ENCODE data around the gene RASSF1.

RASSF1 gene

DNA sequence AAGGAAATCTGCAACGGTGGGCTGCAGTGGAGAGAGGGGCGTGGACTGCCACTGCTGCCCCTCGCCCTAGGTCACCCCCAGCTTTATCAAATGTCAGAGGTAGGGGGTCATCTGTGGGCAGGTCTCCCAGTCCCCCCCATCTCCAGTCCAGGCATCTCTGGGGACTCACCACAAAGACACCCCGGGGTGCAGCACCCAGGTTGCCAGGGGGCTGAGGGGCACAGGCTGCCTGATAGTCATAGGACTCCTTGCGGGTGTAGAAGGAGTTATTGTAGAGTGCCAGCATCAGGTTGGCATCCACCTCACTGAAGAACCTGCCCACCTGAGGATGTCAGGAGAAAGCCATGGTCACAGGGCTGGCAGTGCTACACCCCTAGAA is 25.2 kb upstream of the RASSF1 start:
- FAIRE-seq = no peak
- DNase-seq (ENCODE audit: low spot score) = no peak

GRCh38 chr3:50365080-50365841 is 24.6 kb upstream of the RASSF1 start:
- FAIRE-seq (no peak), DNase-seq (ENCODE audit: low spot score) (peak; percentile 3)

- DNase-seq (ENCODE audit: low spot score) = no peak
- no peak for FAIRE-seq
These were observed 24.0 kb upstream of the RASSF1 start for GRCh38 chr3:50364573-50365079.

- FAIRE-seq (no peak), DNase-seq (ENCODE audit: low spot score) (no peak)
These were observed 19.1 kb upstream of the RASSF1 start for GRCh38 chr3:50359760-50360110.

DNA sequence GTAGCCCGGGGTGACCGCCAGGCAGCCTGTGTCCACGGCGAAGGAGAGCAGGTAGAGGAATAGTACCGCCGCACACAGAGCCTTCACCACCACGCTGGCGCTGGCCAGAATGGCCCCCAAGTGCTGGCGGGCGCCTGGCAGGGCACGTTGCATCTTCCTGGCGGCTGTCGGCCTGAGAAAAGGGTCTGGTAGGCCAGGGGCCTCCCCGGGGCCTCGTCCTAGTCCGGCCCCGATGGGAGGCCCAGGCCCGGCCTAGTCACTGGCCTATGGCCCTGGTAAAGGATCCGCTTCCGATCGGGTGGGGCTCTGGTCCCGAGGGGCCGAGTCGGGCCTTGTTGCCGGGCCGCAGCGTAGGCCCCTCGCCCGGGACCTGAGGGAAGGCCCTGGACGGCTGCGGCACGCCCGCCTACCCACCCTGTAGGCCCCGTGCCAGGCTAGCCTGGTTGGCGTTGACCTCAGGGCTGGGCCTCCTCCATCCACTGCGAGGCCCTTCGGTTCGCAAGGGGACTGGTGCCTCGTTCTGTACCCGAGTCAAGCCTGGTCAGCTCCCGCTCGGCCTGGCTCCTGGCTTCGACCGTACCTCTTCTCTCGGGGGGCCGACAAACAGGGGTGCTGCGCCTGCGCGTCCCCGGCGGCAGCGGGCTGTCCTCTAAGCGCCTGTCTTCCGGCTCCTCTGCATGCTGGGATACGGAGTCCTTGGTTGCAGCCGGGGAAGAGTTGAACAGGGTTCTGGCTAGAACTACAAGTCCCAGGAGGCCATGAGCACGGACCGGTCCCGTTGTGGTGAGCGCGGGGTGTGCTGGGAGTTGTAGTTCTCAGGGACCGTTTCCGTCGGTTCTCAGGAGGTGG is 18.5 kb upstream of the RASSF1 start, which contains the start of gene TMEM115:
Gene TMEM115 (minus strand): TSS at position 611 of the 849 bp plus-strand sequence. CDS start 458 bp downstream, at position 153.
- peak; percentile 84 for FAIRE-seq
- DNase-seq (ENCODE audit: low spot score) = peak; percentile 95

GRCh38 chr3:50358355-50358910 is 17.8 kb upstream of the RASSF1 start:
- FAIRE-seq (no peak), DNase-seq (ENCODE audit: low spot score) (no peak)

GRCh38 chr3:50357481-50357880 is 16.8 kb upstream of the RASSF1 start:
- no peak for FAIRE-seq
- DNase-seq (ENCODE audit: low spot score) = no peak

GRCh38 chr3:50356553-50356952 is 15.9 kb upstream of the RASSF1 start:
- DNase-seq (ENCODE audit: low spot score) = no peak
- FAIRE-seq = no peak

- FAIRE-seq (no peak), DNase-seq (ENCODE audit: low spot score) (no peak)
These were observed 15.4 kb upstream of the RASSF1 start for GRCh38 chr3:50355829-50356552.

- no peak for FAIRE-seq
These were observed 14.2 kb upstream of the RASSF1 start for GRCh38 chr3:50354850-50355249.

GRCh38 chr3:50354186-50354764 is 13.6 kb upstream of the RASSF1 start:
- FAIRE-seq (no peak), DNase-seq (ENCODE audit: low spot score) (no peak)

More at GRCh38 chr3:50354850-50355249, 14.2 kb upstream of the RASSF1 start:
- no peak for DNase-seq (ENCODE audit: low spot score)

DNA sequence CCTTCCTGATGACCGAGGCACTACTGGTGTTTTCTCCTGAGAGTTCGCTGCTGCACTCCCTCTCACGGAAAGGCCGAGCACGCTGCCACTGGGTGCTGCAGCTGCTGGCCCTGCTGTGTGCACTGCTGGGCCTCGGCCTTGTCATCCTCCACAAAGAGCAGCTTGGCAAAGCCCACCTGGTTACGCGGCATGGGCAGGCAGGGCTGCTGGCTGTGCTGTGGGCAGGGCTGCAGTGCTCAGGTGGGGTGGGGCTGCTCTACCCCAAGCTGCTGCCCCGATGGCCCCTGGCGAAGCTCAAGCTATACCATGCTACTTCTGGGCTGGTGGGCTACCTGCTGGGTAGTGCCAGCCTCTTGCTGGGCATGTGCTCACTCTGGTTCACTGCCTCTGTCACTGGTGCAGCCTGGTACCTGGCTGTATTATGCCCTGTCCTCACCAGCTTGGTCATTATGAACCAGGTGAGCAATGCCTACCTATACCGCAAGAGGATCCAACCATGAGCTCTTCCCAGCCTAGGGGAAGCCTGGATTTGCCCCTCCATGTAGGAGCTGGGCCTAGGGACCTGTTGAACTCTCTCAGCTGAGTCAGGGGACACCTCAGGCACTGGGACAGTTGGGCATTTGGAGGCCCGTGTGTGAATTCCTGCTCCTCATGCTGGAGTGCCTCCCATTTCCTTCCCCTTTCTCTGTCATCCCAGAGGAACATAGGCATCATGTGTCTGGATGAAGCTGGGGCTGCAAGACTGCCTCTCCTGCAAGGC is 12.8 kb upstream of the RASSF1 start:
- no peak for FAIRE-seq
- DNase-seq (ENCODE audit: low spot score) = no peak

DNA sequence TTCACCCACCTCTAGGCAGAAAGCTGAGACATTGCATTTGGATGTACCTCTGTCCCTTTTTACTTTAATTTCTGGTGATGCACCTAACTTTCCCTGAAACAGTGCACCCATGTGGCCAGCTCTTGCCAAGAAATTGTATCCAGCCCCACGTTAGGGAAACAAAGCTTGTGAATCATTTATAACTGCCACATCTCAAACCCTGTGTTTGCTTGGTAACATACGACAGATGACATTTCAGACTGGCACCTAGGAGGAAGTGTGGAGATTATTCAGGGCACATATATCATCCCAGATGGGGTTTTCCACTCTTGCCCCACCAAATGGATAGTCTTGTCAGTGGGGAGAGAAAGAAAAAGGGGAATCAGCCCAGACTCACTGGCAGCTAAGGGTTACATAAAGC is 12.1 kb upstream of the RASSF1 start:
- FAIRE-seq = no peak

DNA sequence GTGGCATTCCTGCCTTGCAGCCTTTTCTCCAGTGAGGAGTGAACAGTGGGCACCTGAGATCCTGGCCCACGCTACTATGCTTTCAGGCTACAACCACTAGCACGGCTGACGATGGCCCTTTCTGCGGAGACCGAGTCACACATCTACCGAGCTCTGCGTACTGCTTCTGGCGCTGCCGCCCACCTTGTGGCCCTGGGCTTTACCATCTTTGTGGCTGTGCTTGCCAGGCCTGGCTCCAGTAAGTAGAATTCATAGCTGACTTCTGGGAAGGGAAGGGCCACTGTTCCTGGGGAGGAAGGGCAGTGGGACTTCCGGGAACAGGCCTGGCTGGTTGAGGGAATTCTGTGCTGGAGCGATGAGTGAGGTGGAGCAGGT is 10.7 kb upstream of the RASSF1 start:
- no peak for DNase-seq (ENCODE audit: low spot score)
- no peak for FAIRE-seq

More for the DNA sequence above, 12.1 kb upstream of the RASSF1 start:
- peak; percentile 65 for DNase-seq (ENCODE audit: low spot score)

- FAIRE-seq = no peak
- DNase-seq (ENCODE audit: low spot score) = peak; percentile 80
These were observed 10.1 kb upstream of the RASSF1 start, which contains the start of the genes CYB561D2 and NPRL2 for GRCh38 chr3:50350527-50351322. TSS of gene CYB561D2 (plus strand) at chr3:50350862. CDS start at chr3:50351434, 572 bp downstream. TSS of gene NPRL2 (minus strand) at chr3:50350775. CDS start at chr3:50350652, 123 bp downstream.

DNA sequence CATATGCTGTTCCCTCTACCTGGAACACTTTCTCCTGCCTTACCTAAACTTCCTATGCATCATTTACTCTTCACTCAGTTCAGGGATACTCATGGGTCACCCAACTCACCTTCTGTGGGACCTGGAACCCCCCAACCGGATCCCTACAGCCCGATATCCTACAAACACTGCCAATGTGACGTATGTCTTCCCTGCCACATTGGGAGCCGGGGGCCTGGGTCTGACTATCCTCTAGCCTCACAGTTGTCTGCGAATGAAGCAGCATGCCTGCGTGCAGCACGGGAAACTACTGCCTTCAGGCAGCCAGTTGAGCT is 9.5 kb upstream of the RASSF1 start:
- FAIRE-seq = no peak
- no peak for DNase-seq (ENCODE audit: low spot score)

GRCh38 chr3:50347187-50347813 is 6.7 kb upstream of the RASSF1 start:
- FAIRE-seq (peak; percentile 47), DNase-seq (ENCODE audit: low spot score) (peak; percentile 46)

DNA sequence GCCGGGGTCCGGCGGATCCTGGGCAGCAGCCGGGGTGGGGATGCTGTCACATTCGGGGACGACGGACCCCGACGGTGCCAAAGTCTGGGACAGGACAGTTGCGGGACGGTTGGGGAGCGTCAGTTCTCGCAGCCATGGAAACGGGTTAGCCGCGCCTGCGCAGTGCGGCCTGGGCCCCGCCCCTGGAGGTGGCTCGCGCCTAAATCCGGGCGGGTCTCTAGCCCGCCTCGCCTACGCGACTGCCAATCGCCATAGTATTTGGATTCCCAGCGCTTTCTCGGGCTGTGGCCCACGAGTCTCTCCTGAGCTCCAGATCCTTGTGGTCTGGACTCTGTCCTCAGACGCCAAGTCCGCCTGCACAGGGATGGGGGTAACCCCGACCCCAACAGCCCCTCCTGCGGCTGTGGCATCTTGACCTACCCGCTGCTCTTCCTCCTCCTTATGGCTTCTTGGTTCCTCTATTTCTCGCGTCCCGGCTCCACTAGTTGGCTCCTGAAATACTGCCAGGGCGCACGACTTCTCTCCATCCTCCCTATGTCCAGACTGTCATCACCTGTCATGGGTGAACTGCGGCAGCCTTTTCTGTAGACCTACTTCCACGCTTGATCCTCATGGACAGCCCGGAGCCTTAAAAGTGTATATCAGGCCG is 5.1 kb upstream of the RASSF1 start, which contains the start of gene ZMYND10:
Gene ZMYND10 (minus strand): TSS at position 147 of the 649 bp plus-strand sequence. CDS start 153 bp downstream, outside the sequence.
- no peak for FAIRE-seq

More for the DNA sequence above, 5.1 kb upstream of the RASSF1 start, which contains the start of gene ZMYND10:
- no peak for DNase-seq (ENCODE audit: low spot score)

All from RCC 7860 (cell line).